Measurements from ENCODE around the gene MTMR11. TPM values are rescaled to one million over a fixed set of nuclear protein-coding genes. Genes with fewer than 3 reads are reported as not detected.

Gene MTMR11
- total RNA-seq: under 1 TPM; 0.51 to 0.86 TPM

GRCh38 chr1:149936170-149936991 is at the start of gene MTMR11:
TSS of gene MTMR11 (minus strand) at chr1:149936879. CDS start at chr1:149936647, 232 bp downstream.
- intact Hi-C loops (cut with micrococcal nuclease): no loop called here
- H3K27ac Mint-ChIP-seq: peak within 1 kb of the TSS; percentile 32
- H3K36me3 Mint-ChIP-seq (ENCODE audit: low read depth): no peaks in the 10 kb centered on the region
- H3K9me3 Mint-ChIP-seq: no peaks in the 10 kb centered on the region
- peak within 1 kb of the TSS; percentile 5 for H3K4me3 Mint-ChIP-seq
- no peak for TF ChIP-seq CTCF (IDR thresholded peaks at IDR 0.05)
- H3K4me1 Mint-ChIP-seq (ENCODE audit: low read depth): peaks cover 30% of the 10 kb centered on the region
- ChIA-PET POLR2A (interaction anchor here (1.4 kb wide), 1 partner anchor 18 kb away, joined by 4 read pairs; no protein-coding TSS in a partner anchor), CTCF (no interaction called here)
- H3K27me3 Mint-ChIP-seq: no peaks in the 10 kb centered on the region
- DNase-seq (no peak), ATAC-seq (no peak)

GRCh38 chr1:149979972-149980540 is 43.4 kb upstream of the MTMR11 start:
- TF ChIP-seq CTCF (IDR thresholded peaks at IDR 0.05): no peak
- Mint-ChIP-seq H3K27ac (no peak overlapping the region), H3K27me3 (no peaks in the 10 kb centered on the region), H3K4me1 (ENCODE audit: low read depth) (peaks cover 29% of the 10 kb centered on the region), H3K4me3 (no peak overlapping the region), H3K9me3 (no peaks in the 10 kb centered on the region), H3K36me3 (ENCODE audit: low read depth) (peaks cover 19% of the 10 kb centered on the region)
- DNase-seq: no peak
- CTCF ChIA-PET: no interaction called here
- ATAC-seq: peak; percentile 30
- intact Hi-C loops (cut with micrococcal nuclease): no loop called here
- POLR2A ChIA-PET: no interaction called here

GRCh38 chr1:149979245-149979971 is 42.7 kb upstream of the MTMR11 start:
- Mint-ChIP-seq H3K4me1 (ENCODE audit: low read depth) (peaks cover 29% of the 10 kb centered on the region), H3K9me3 (no peaks in the 10 kb centered on the region), H3K27ac (peak overlapping the region; percentile 65), H3K4me3 (no peak overlapping the region), H3K36me3 (ENCODE audit: low read depth) (peaks cover 20% of the 10 kb centered on the region), H3K27me3 (no peaks in the 10 kb centered on the region)
- CTCF ChIA-PET: interaction anchor here (2.2 kb wide), 1 partner anchor 17 kb away, joined by 8 read pairs; no protein-coding TSS in a partner anchor
- POLR2A ChIA-PET: no interaction called here
- DNase-seq (no peak), ATAC-seq (peak; percentile 64)
- TF ChIP-seq CTCF (IDR thresholded peaks at IDR 0.05): no peak
- intact Hi-C loops (cut with micrococcal nuclease): no loop called here

DNA sequence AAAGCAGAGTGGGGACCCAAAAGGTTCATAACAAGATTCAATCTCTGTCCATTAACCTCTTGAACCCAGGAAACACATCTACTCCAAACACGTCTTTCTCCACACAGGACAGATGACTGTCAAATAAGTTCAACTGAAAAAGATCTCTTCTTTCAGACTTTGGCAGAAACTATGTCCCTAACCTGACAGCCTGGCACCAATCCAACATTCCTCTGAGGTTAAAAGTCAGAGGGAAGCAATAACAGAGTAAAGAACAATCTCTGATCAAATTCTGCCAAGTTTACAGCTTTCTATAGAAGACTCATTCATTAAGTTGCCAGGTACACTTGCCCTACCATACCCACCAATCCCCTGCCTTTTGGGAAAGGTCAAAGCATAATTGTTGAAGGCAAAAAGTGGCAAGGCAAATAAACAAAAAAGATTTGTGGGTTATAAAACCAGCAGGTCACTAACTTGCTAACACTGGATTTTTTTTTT is 41.9 kb upstream of the MTMR11 start:
- POLR2A ChIA-PET: no interaction called here
- ATAC-seq: no peak
- Mint-ChIP-seq H3K9me3 (no peaks in the 10 kb centered on the region), H3K4me3 (no peak overlapping the region), H3K36me3 (ENCODE audit: low read depth) (peaks cover 21% of the 10 kb centered on the region), H3K4me1 (ENCODE audit: low read depth) (peaks cover 29% of the 10 kb centered on the region), H3K27ac (no peak overlapping the region), H3K27me3 (no peaks in the 10 kb centered on the region)
- no peak for DNase-seq
- TF ChIP-seq CTCF (IDR thresholded peaks at IDR 0.05): no peak
- intact Hi-C loops (cut with micrococcal nuclease): no loop called here
- CTCF ChIA-PET: interaction anchor here (2.2 kb wide), 1 partner anchor 16 kb away, joined by 8 read pairs; no protein-coding TSS in a partner anchor
